NCI-H1105 treated with DMSO at 0.1 percent for 48 hours (cell line): ENCODE results near the gene TNNI3K.

ENCODE experiments used
- DNase-seq: peaks from one replicate; lab custom pipeline; 2025; lab: John Stamatoyannopoulos, UW

TNNI3K gene

GRCh38 chr1:74502432-74502831, 267.2 kb downstream of the TNNI3K start:
- no peak for DNase-seq

- DNase-seq: no peak
Observed at GRCh38 chr1:74502858-74503257, 267.7 kb downstream of the TNNI3K start.

- peak; percentile 63 for DNase-seq
Observed at GRCh38 chr1:74504125-74504932, 269.1 kb downstream of the TNNI3K start.

GRCh38 chr1:74504933-74505512, 269.8 kb downstream of the TNNI3K start:
- DNase-seq: no peak

GRCh38 chr1:74505928-74506710, 270.9 kb downstream of the TNNI3K start:
- no peak for DNase-seq

GRCh38 chr1:74508449-74508848, 273.3 kb downstream of the TNNI3K start:
- no peak for DNase-seq

GRCh38 chr1:74512170-74512915, 277.2 kb downstream of the TNNI3K start, which contains the start of gene LRRC53:
LRRC53 (minus strand) TSS chr1:74512611; CDS start chr1:74483349, 29,262 bp downstream.
- no peak for DNase-seq

- DNase-seq: no peak
Observed at GRCh38 chr1:74513411-74514300, 278.5 kb downstream of the TNNI3K start.

- no peak for DNase-seq
Observed at GRCh38 chr1:74517599-74518051, 282.4 kb downstream of the TNNI3K start.

GRCh38 chr1:74522148-74522547, 287.0 kb downstream of the TNNI3K start:
- no peak for DNase-seq

GRCh38 chr1:74523873-74524480, 288.8 kb downstream of the TNNI3K start:
- DNase-seq: no peak

GRCh38 chr1:74526708-74527107, 291.5 kb downstream of the TNNI3K start:
- peak; percentile 12 for DNase-seq

- no peak for DNase-seq
Observed at GRCh38 chr1:74528123-74528522, 292.9 kb downstream of the TNNI3K start.

GRCh38 chr1:74530892-74531291, 295.7 kb downstream of the TNNI3K start:
- DNase-seq: peak; percentile 91

GRCh38 chr1:74531796-74532195, 296.6 kb downstream of the TNNI3K start:
- DNase-seq: peak; percentile 87

- no peak for DNase-seq
Observed at GRCh38 chr1:74534241-74534640, 299.1 kb downstream of the TNNI3K start.

- no peak for DNase-seq
Observed at GRCh38 chr1:74545821-74546220, 310.6 kb downstream of the TNNI3K start.

- DNase-seq: peak; percentile 39
Observed at GRCh38 chr1:74548961-74549750, 314.0 kb downstream of the TNNI3K start.

- DNase-seq: no peak
Observed at GRCh38 chr1:74549932-74550331, 314.7 kb downstream of the TNNI3K start.
